Left cardiac atrium (tissue), 4 donors: Measurements from ENCODE around the gene DUOX2. TPM values are rescaled to one million over a fixed set of nuclear protein-coding genes. Genes with fewer than 3 reads are reported as not detected.
"Not testable (repeated sequence)": the region's sequence is repeated elsewhere in the genome, so short reads cannot be mapped to it uniquely, and the experiment has no call there.

Source experiments
- ATAC-seq, 2 donors: fragments of 200-7000 bp; cut with Tn5 transposase; one replicate each; pipeline ENCODE4 v1.9.1; 2020; ENCODE audit warnings: mild to moderate bottlenecking in 2 of 2, moderate library complexity in 2 of 2
- DNase-seq: peaks from one replicate; pipeline ENCODE4 v3.0.0-alpha.2; 2020
- intact Hi-C, 2 donors: fragments of 100-400 bp; cut with DNase I; formaldehyde crosslinking; loops; one replicate each; pipeline versions ENCODE4 v1.14.1 to v1.15.1; 2022 to 2023
- total RNA-seq, 2 donors: library from RNA; stranded (reverse); fragmentation: NEBNext Ultra II Directional; extraction: Animal tissue kit (Norgen Biotek cat#: 25700); gene quantifications; one replicate each; pipeline ENCODE4 v1.2.1, GENCODE V29; 2021
- donor health status: DM: no; HTN: yes; CAD: no.
- donor health status: DM: no; HTN: yes; CAD: no; lungs with severe emphysema.
- donor health status: DM: yes; HTN: yes; CAD: no.
- donor health status: Dilated cardiomyopathy.

The DUOX2 gene
- total RNA-seq, 2 donors from 2014 or later: 0.12 to 0.39 TPM

DNA sequence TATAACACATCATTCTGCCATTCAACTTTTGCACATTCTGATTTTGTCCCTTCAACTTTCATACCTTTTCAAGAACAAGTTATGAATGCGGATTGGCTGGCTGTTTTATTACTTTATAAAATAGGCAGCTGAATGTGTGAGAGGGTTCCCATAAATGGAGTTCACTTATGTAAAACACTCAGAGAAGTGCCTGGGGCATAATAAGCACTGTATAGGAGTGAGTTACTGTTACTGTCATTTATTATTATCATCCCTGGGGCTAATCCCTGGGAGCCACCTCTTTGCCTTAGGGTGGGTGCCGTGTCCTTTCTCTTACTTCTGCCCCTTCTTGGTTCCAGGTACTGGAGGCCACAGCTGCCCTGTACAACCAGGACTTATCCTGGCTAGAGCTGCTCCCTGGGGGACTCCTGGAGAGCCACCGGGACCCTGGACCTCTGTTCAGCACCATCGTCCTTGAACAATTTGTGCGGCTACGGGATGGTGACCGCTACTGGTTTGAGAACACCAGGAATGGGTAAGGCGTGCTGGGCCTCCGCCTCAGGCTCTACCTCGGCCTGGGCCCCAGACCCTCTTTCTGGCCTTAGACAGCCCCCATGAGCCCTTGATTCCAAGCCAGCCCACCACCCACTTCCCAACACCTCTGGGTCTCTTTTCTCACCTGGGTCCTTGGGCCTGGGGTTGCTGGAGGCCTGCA is 26.7 kb upstream of the DUOX2 start:
- ATAC-seq (no peak), DNase-seq (no peak)
- intact Hi-C loops: no loop called here

GRCh38 chr15:45139770-45140169 is 25.8 kb upstream of the DUOX2 start:
- intact Hi-C loops: no loop called here
- DNase-seq (no peak), ATAC-seq (no peak)

DNA sequence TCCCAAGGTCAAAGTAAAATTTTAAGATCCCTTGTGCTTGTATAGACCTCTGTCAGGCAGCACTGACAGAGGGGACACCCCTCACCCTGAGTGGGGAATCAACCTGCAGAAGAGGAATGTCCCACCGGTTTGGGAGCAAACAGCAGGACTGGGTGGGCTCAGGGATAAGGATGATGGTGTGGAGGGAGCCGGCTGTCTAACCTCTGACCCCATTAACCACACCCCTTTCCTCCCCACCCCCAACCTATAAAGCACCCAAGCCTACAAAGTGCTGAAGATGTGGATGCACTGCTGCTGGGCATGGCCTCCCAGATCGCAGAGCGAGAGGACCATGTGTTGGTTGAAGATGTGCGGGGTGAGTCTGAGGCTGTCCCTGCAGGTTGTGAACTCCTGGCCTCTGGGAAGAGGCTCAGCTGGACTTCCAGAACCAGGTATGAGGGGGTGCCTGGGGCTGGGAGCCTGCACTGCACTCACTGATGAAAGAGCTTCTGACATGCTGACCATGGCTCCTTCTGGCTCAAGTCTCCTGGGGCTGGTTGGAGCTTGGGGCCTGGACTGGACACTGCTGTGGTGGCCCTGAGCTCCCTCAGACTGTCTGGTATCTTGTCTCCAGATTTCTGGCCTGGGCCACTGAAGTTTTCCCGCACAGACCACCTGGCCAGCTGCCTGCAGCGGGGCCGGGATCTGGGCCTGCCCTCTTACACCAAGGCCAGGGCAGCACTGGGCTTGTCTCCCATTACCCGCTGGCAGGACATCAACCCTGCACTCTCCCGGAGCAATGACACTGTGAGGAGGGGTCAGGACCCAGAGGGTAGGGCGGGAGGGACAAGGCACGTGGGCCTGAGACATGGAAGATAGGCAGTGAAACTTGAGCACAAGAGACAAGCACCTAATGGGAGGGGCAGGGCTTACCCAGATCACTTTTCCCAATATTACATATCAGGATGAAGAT is 25.1 kb upstream of the DUOX2 start:
- intact Hi-C loops: no loop called here
- ATAC-seq: no peak

GRCh38 chr15:45137703-45138102 is 23.7 kb upstream of the DUOX2 start:
- ATAC-seq: no peak
- DNase-seq: no peak
- intact Hi-C loops: no loop called here

More for the DNA sequence above, 25.1 kb upstream of the DUOX2 start:
- DNase-seq: no peak

- intact Hi-C loops: no loop called here
- DNase-seq (no peak), ATAC-seq (no peak)
Measured at GRCh38 chr15:45136378-45136764, 22.4 kb upstream of the DUOX2 start.

GRCh38 chr15:45135705-45136377 is 21.9 kb upstream of the DUOX2 start:
- intact Hi-C loops, DNase-seq: not testable (repeated sequence)
- ATAC-seq: peak; percentile 10 to 18

DNA sequence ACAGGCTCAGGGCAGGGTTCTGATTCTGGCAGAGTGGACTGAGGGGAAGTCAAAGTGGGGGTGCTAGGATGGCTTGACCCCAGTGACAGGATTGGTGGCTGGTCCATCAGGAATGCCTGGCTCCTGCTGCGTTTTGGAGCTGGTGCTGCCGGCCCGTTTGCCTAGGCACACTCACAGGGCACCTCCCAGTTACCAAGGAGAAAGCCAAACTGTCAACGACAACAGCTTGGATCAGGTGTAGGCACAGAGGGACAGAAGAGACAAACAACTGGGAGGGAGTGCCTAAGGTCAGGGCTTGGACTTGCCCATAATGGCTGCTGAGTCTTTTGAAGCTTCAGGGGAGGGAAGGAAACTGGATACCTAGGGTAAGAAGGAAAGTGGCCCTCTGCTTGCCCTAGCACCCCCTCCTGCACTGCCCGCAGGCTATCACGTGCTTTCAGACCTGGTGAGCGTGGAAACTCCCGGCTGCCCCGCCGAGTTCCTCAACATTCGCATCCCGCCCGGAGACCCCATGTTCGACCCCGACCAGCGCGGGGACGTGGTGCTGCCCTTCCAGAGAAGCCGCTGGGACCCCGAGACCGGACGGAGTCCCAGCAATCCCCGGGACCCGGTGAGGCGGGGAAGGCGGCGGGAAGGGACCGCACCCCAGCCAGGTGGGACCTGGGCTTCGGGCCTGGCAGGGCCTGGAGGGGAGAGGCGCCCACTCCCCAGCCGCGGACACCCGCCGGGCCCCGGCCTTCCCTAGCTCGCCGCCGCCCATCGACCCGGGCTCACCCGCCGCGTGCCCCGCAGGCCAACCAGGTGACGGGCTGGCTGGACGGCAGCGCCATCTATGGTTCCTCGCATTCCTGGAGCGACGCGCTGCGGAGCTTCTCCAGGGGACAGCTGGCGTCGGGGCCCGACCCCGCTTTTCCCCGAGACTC is 21.0 kb upstream of the DUOX2 start:
- ATAC-seq (peak; percentile 59 to 64), DNase-seq (no peak)
- intact Hi-C loops: no loop called here

DNA sequence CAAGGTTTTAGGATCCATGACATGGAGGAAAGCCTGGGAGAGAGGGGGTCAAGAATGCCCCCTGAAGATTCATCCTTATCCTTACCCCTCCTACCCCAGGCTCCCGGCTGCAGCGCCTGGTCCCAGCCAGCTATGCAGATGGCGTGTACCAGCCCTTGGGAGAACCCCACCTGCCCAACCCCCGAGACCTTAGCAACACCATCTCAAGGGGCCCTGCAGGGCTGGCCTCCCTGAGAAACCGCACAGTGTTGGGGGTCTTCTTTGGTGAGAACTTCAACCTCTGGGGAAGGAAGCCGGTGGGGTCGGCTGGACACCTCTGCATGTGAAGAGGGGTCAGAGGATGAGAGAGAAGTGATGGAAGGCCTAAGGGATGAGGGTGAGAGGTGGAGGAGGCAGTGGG is 20.1 kb upstream of the DUOX2 start:
- intact Hi-C loops: no loop called here
- no peak for ATAC-seq
- DNase-seq: no peak

DNA sequence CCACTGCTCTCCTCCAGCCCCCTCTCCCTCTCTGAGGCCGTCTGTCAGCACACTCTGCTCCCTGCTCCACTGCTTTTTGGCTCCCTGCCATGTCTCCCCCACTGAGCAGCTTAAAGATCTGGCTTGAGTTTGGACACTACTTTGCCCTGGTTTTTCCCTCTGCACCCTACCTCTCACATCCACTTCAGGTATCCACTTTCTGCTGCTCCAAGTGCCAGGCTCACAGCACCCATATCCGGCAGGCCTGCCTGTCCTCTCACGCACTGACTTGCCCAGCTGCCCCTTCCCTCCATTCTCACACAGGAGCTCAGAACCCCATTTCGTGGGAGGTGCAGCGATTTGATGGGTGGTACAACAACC is 19.6 kb upstream of the DUOX2 start:
- intact Hi-C loops: no loop called here
- ATAC-seq (no peak), DNase-seq (no peak)

GRCh38 chr15:45132844-45133560 is 19.0 kb upstream of the DUOX2 start:
- ATAC-seq (no peak), DNase-seq (no peak)
- intact Hi-C loops: no loop called here

GRCh38 chr15:45131510-45131909 is 17.5 kb upstream of the DUOX2 start:
- ATAC-seq (no peak), DNase-seq (no peak)
- intact Hi-C loops: no loop called here

- no peak for ATAC-seq
- intact Hi-C loops: no loop called here
- no peak for DNase-seq
Measured at GRCh38 chr15:45130291-45131000, 16.5 kb upstream of the DUOX2 start.

- peak; percentile 84 to 96 for ATAC-seq
- intact Hi-C loops: no loop called here
- peak; percentile 64 for DNase-seq
Measured at GRCh38 chr15:45129651-45130129, 15.7 kb upstream of the DUOX2 start, which contains the start of the genes DUOX1 and DUOXA1. Gene DUOX1, plus strand, starts transcription at chr15:45129994. Its CDS starts 1,973 bp downstream, at chr15:45131967. Gene DUOXA1, minus strand, starts transcription at chr15:45129879. Its CDS starts 6,865 bp downstream, at chr15:45123014.

DNA sequence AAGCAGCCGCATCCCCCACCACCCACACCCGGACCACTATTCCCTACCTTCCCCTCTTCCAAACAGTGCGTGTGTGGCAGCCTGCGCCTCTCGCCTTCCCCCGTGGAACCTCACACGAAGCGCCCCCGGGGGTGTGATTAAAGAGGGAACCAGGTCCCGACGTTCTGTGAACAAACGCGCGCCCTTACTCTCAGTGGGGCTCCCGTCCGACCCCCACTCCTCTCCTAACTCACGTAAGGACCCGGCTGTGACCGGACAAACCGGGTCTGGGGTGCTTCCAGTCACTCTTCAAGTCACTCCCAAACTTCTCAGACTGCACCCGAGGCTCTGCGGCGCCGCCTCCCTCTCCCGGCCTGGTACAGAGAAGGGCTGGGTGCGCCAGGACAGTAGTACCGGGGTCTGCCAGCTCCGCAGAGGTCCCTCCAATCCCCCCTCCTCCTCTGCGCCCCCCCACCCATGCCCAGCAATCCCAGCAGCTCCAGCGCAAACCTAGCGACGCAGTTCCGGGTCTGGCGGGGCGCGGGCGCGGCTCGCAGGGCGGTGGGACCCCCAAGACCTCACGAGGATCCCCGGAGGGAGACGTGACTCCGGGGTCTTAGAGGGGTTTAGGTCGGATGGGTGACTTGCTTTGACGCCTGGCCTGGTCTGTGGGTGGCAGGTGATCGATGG is 15.1 kb upstream of the DUOX2 start:
- no peak for DNase-seq
- intact Hi-C loops: no loop called here
- peak; percentile 24 to 42 for ATAC-seq

DNA sequence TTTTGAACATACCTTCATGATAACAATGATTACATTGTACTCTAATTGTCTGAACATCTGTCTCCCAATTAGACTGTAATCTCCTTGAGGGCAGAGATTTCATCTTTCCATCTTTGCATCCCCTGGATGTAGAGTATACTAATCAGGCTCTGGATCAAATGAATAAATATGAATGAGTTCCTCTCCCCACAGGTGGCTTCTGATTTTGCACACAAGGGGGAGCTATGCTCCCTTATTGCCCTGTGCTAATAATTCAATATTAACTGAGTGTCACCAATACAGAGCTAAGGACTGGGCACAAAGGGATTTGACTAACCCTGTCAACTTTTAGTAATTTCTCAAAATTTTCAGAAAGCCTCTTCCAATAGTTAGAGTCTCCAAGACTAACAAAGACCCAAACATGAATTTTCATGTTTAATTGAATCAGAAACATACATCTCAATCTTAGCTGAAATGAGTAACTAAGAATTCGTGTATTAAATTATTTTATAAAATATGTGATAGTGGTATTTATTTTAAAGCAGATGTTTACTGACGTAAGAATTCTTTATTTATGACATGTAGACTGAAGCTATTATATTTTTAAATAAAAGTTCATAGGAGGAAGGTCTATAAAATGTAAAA is 12.7 kb upstream of the DUOX2 start:
- ATAC-seq (no peak), DNase-seq (no peak)
- intact Hi-C loops: no loop called here

DNA sequence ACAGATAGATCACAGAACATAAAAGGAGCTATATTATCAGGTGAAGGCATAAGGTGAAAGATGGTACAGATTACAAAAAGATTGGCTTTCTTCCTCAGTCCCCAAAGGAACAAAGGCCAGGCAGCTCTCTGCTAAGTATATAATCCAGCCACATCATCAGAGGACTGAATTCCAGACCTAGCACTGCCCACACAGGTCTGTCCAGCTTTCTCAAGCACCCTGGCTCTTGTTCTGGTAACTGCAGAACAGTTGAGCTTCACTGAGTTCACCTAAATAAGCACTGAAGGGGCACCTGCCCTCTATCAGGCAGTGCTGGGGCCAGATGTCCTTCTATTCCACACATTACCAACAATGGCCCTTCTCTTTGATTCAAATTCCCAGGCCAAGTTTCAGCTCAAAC is 9.4 kb upstream of the DUOX2 start:
- no peak for ATAC-seq
- intact Hi-C loops: no loop called here
- no peak for DNase-seq
